ENCODE data around the gene TM4SF18. TPM values are rescaled to one million over a fixed set of nuclear protein-coding genes. Genes with fewer than 3 reads are reported as not detected.
A peak's percentile ranks its signal among the peaks of the same experiment; 100 is the strongest.

Gene TM4SF18
- total RNA-seq, 2 donors from 2014 or later: not detected

GRCh38 chr3:149374391-149374790 is 41.0 kb upstream of the TM4SF18 start:
- Mint-ChIP-seq H3K27ac (peak overlapping the region; percentile 70), H3K4me3 (no peak overlapping the region), H3K4me1 (ENCODE audit: low read depth) (peaks cover 4% of the 10 kb centered on the region), H3K36me3 (ENCODE audit: insufficient read depth in 2 of 2) (no peaks in the 10 kb centered on the region), H3K9me3 (no peaks in the 10 kb centered on the region), H3K27me3 (ENCODE audit: low read depth) (peaks cover 19% of the 10 kb centered on the region)
- DNase-seq: no peak
- no peak for ATAC-seq (replicated peaks in 1 of 2)

- H3K27ac Mint-ChIP-seq: no peak overlapping the region
- H3K36me3 Mint-ChIP-seq (ENCODE audit: insufficient read depth in 2 of 2): no peaks in the 10 kb centered on the region
- peaks cover 19% of the 10 kb centered on the region for H3K27me3 Mint-ChIP-seq (ENCODE audit: low read depth)
- ATAC-seq (replicated peaks in 1 of 2): no peak
- no peak overlapping the region for H3K4me3 Mint-ChIP-seq
- H3K4me1 Mint-ChIP-seq (ENCODE audit: low read depth): peaks cover 4% of the 10 kb centered on the region
- no peaks in the 10 kb centered on the region for H3K9me3 Mint-ChIP-seq
- DNase-seq: no peak
These were observed 40.0 kb upstream of the TM4SF18 start for GRCh38 chr3:149373235-149374125.

- ATAC-seq (replicated peaks in 1 of 2) (no peak), DNase-seq (no peak)
- Mint-ChIP-seq H3K27me3 (ENCODE audit: low read depth) (peaks cover 8% of the 10 kb centered on the region), H3K4me3 (no peak overlapping the region), H3K4me1 (ENCODE audit: low read depth) (peaks cover 9% of the 10 kb centered on the region), H3K36me3 (ENCODE audit: insufficient read depth in 2 of 2) (no peaks in the 10 kb centered on the region), H3K27ac (no peak overlapping the region), H3K9me3 (no peaks in the 10 kb centered on the region)
These were observed 38.3 kb upstream of the TM4SF18 start for GRCh38 chr3:149371723-149372114.

GRCh38 chr3:149371001-149371722 is 37.7 kb upstream of the TM4SF18 start:
- ATAC-seq (replicated peaks in 1 of 2) (no peak), DNase-seq (no peak)
- no peak overlapping the region for H3K27ac Mint-ChIP-seq
- H3K36me3 Mint-ChIP-seq (ENCODE audit: insufficient read depth in 2 of 2): no peaks in the 10 kb centered on the region
- H3K9me3 Mint-ChIP-seq: no peaks in the 10 kb centered on the region
- peaks cover 8% of the 10 kb centered on the region for H3K27me3 Mint-ChIP-seq (ENCODE audit: low read depth)
- no peak overlapping the region for H3K4me3 Mint-ChIP-seq
- H3K4me1 Mint-ChIP-seq (ENCODE audit: low read depth): peaks cover 13% of the 10 kb centered on the region

GRCh38 chr3:149369991-149370866 is 36.8 kb upstream of the TM4SF18 start:
- Mint-ChIP-seq H3K27me3 (ENCODE audit: low read depth) (peaks cover 8% of the 10 kb centered on the region), H3K27ac (no peak overlapping the region), H3K9me3 (peaks cover 0 to under 1% of the 10 kb centered on the region in 2 donors), H3K4me1 (ENCODE audit: low read depth) (peaks cover 13% of the 10 kb centered on the region), H3K4me3 (no peak overlapping the region), H3K36me3 (ENCODE audit: insufficient read depth in 2 of 2) (no peaks in the 10 kb centered on the region)
- no peak for ATAC-seq (replicated peaks in 1 of 2)
- no peak for DNase-seq

- Mint-ChIP-seq H3K9me3 (peaks cover 0 to 1% of the 10 kb centered on the region in 2 donors), H3K4me1 (ENCODE audit: low read depth) (peaks cover 13% of the 10 kb centered on the region), H3K4me3 (no peak overlapping the region), H3K36me3 (ENCODE audit: insufficient read depth in 2 of 2) (no peaks in the 10 kb centered on the region), H3K27me3 (ENCODE audit: low read depth) (peaks cover 8% of the 10 kb centered on the region), H3K27ac (no peak overlapping the region)
- ATAC-seq (replicated peaks in 1 of 2) (no peak), DNase-seq (no peak)
These were observed 35.5 kb upstream of the TM4SF18 start for GRCh38 chr3:149368674-149369497.

- H3K27ac Mint-ChIP-seq: no peak overlapping the region
- H3K4me1 Mint-ChIP-seq (ENCODE audit: low read depth): peaks cover 13% of the 10 kb centered on the region
- H3K27me3 Mint-ChIP-seq (ENCODE audit: low read depth): peaks cover 8% of the 10 kb centered on the region
- peaks cover 0 to 1% of the 10 kb centered on the region in 2 donors for H3K9me3 Mint-ChIP-seq
- ATAC-seq (replicated peaks in 1 of 2) (no peak), DNase-seq (no peak)
- no peak overlapping the region for H3K4me3 Mint-ChIP-seq
- no peaks in the 10 kb centered on the region for H3K36me3 Mint-ChIP-seq (ENCODE audit: insufficient read depth in 2 of 2)
These were observed 34.8 kb upstream of the TM4SF18 start for GRCh38 chr3:149368201-149368673.

- Mint-ChIP-seq H3K27me3 (ENCODE audit: low read depth) (peaks cover 8% of the 10 kb centered on the region), H3K36me3 (ENCODE audit: insufficient read depth in 2 of 2) (no peaks in the 10 kb centered on the region), H3K9me3 (peaks cover 0 to 1% of the 10 kb centered on the region in 2 donors), H3K27ac (peak overlapping the region; percentile 34), H3K4me3 (no peak overlapping the region), H3K4me1 (ENCODE audit: low read depth) (peaks cover 13% of the 10 kb centered on the region)
- ATAC-seq (replicated peaks in 1 of 2) (peak; percentile 90 to 92), DNase-seq (peak; percentile 8 to 16)
These were observed 33.8 kb upstream of the TM4SF18 start for GRCh38 chr3:149366941-149367840.

- Mint-ChIP-seq H3K27ac (no peak overlapping the region), H3K36me3 (ENCODE audit: insufficient read depth in 2 of 2) (no peaks in the 10 kb centered on the region), H3K4me1 (ENCODE audit: low read depth) (peaks cover 13% of the 10 kb centered on the region), H3K4me3 (no peak overlapping the region), H3K9me3 (peaks cover 0 to 1% of the 10 kb centered on the region in 2 donors), H3K27me3 (ENCODE audit: low read depth) (no peaks in the 10 kb centered on the region)
- no peak for DNase-seq
- ATAC-seq (replicated peaks in 1 of 2): no peak
These were observed 32.6 kb upstream of the TM4SF18 start for GRCh38 chr3:149366031-149366430.

- Mint-ChIP-seq H3K9me3 (peaks cover 0 to 1% of the 10 kb centered on the region in 2 donors), H3K27ac (no peak overlapping the region), H3K36me3 (ENCODE audit: insufficient read depth in 2 of 2) (no peaks in the 10 kb centered on the region), H3K4me1 (ENCODE audit: low read depth) (peaks cover 13% of the 10 kb centered on the region), H3K4me3 (no peak overlapping the region), H3K27me3 (ENCODE audit: low read depth) (no peaks in the 10 kb centered on the region)
- no peak for DNase-seq
- ATAC-seq (replicated peaks in 1 of 2): no peak
These were observed 31.2 kb upstream of the TM4SF18 start for GRCh38 chr3:149364624-149365023.

- Mint-ChIP-seq H3K36me3 (ENCODE audit: insufficient read depth in 2 of 2) (no peaks in the 10 kb centered on the region), H3K27ac (no peak overlapping the region), H3K9me3 (peaks cover 0 to 1% of the 10 kb centered on the region in 2 donors), H3K4me1 (ENCODE audit: low read depth) (peaks cover 13% of the 10 kb centered on the region), H3K4me3 (no peak overlapping the region), H3K27me3 (ENCODE audit: low read depth) (peaks cover 14% of the 10 kb centered on the region)
- ATAC-seq (replicated peaks in 1 of 2) (peak in 1 of 2 donors; percentile 32), DNase-seq (no peak)
These were observed 29.6 kb upstream of the TM4SF18 start for GRCh38 chr3:149363053-149363452.

Measured in activated T-cell treated with anti-CD3 and anti-CD28 coated beads, Interleukin-2, amount 50 U/mL, for 72 hours (primary cell).